BLaER1 treated with 17β-estradiol and CSF1 and Interleukin-3, amounts not matched to agents 10 nM and 100 nM (cell line): ENCODE results near the gene ERCC1.

Source experiments
- H3K27ac ChIP-seq, 11 experiments: shearing (Covaris generic); formaldehyde crosslinking; 2 replicates each; pipeline ENCODE4 v1.8.1; 2022
- H3K27me3 ChIP-seq, 11 experiments: shearing (Covaris generic); formaldehyde crosslinking; 2 replicates each; pipeline ENCODE4 v1.8.1; 2022
- H3K36me3 ChIP-seq, 11 experiments: shearing (Covaris generic); formaldehyde crosslinking; 2 replicates each; pipeline ENCODE4 v1.8.1; 2022
- H3K4me1 ChIP-seq, 10 experiments: shearing (Covaris generic); formaldehyde crosslinking; 2 replicates each; pipeline ENCODE4 v1.8.1; 2022
- H3K4me2 ChIP-seq, 11 experiments: shearing (Covaris generic); formaldehyde crosslinking; 2 replicates each; pipeline ENCODE4 v1.8.1; 2022
- H3K4me3 ChIP-seq, 10 experiments: shearing (Covaris generic); formaldehyde crosslinking; 2 replicates each; pipeline ENCODE4 v1.8.1; 2022
- H3K9ac ChIP-seq, 11 experiments: shearing (Covaris generic); formaldehyde crosslinking; 2 replicates each; pipeline ENCODE4 v1.8.1; 2022
- H3K9me3 ChIP-seq, 11 experiments: shearing (Covaris generic); formaldehyde crosslinking; replicated peaks in 1 of 11; 2 replicates each; pipeline ENCODE4 v1.8.1; 2022
- H4K20me1 ChIP-seq, 11 experiments: shearing (Covaris generic); formaldehyde crosslinking; 2 replicates each; pipeline ENCODE4 v1.8.1; 2022
- Cebpa-rat ChIP-seq, 11 experiments: shearing (Covaris generic); IDR thresholded peaks; 2 replicates each; pipeline ENCODE4 v1.8.1; 2022

ERCC1 gene

DNA sequence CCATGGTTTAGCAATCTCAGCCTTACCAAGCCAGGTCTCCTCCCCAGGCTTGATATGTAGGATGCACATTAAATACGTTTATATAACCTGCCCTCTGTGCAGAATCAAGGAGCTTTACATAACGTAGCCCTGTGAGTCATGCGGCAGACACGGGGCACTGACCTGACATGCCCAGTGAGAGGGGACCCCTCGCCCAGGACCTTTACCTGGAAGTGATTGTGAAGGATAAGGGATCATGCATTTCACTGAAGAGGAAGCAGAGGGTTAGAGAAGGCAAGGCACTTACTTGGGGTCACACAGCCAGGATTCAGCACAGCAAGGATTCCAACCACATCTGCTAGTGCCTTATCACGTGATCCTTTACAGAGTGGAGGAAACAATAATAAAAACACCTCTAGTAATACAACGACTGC is 25.2 kb upstream of the ERCC1 start:
- no peaks in the 10 kb centered on the region for H4K20me1 ChIP-seq
- no peaks in the 10 kb centered on the region for H3K36me3 ChIP-seq
- H3K4me1 ChIP-seq, result peaks cover 30 to 82% (median 66%) of the 10 kb centered on the region in 10 experiments
- TF ChIP-seq Cebpa-rat (IDR thresholded peaks at IDR 0.05), result no peak
- no peaks in the 10 kb centered on the region for H3K9me3 ChIP-seq
- no peaks in the 10 kb centered on the region for H3K27me3 ChIP-seq
- peak overlapping the region; percentile 81 to 99 (median 96); a peak in 21 of 22 replicates for H3K4me2 ChIP-seq
- no peak overlapping the region for H3K4me3 ChIP-seq
- H3K27ac ChIP-seq, result peak overlapping the region in 3 of 11 experiments; percentile 79 to 97 (median 81); a peak in 1 of 22 replicates
- peak overlapping the region in 1 of 11 experiments; percentile 78; a peak in 1 of 22 replicates for H3K9ac ChIP-seq

DNA sequence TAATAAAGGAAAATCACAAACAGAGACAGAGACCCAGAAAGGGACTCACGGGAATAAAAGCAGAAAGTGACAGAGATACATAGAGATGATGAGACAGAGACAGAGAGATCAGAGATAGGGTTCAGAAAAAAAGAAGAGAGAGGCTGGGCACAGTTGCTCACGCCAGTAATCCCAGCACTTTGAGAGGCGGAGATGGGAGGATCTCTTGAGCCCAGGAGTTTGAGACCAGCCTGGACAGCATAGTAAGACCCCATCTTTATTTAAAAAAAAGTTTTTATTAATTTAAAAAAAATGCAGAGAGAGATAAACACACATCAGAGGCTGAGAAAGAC is 24.7 kb upstream of the ERCC1 start:
- Histone ChIP-seq H3K27ac (no peak overlapping the region), H3K27me3 (no peaks in the 10 kb centered on the region), H3K9me3 (no peaks in the 10 kb centered on the region), H3K4me2 (peak overlapping the region in 3 of 11 experiments; percentile 90 to 99 (median 97); a peak in 2 of 22 replicates), H3K9ac (peak overlapping the region in 1 of 11 experiments; percentile 27; a peak in 1 of 22 replicates), H3K4me1 (peaks cover 32 to 81% (median 62%) of the 10 kb centered on the region in 10 experiments), H3K36me3 (no peaks in the 10 kb centered on the region), H3K4me3 (no peak overlapping the region), H4K20me1 (no peaks in the 10 kb centered on the region)
- TF ChIP-seq Cebpa-rat (IDR thresholded peaks at IDR 0.05), result no peak

DNA sequence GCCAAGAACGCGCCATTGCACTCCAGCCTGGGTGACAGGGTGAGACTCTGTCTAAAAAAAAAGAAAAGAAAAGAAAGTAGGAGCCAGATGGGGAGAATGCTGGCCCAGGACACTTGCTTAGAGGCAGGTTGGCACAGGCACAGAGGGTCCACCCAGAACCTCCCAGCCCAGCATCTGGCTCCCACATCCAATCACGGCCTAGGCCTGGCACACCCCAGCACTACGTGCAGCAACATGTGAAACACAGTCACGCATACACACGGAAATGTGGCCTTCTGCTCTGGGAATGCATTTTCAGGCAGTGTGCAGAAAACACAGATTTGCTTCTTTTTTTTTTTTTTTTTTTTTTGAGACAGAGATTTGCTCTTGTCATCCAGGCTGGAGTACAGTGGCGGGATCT is 23.2 kb upstream of the ERCC1 start:
- H4K20me1 ChIP-seq, result no peaks in the 10 kb centered on the region
- peaks cover 43 to 82% (median 66%) of the 10 kb centered on the region in 10 experiments for H3K4me1 ChIP-seq
- H3K36me3 ChIP-seq, result no peaks in the 10 kb centered on the region
- no peak for TF ChIP-seq Cebpa-rat (IDR thresholded peaks at IDR 0.05)
- no peak overlapping the region for H3K9ac ChIP-seq
- no peak overlapping the region for H3K4me2 ChIP-seq
- H3K27ac ChIP-seq, result no peak overlapping the region
- no peaks in the 10 kb centered on the region for H3K27me3 ChIP-seq
- H3K9me3 ChIP-seq, result no peaks in the 10 kb centered on the region
- H3K4me3 ChIP-seq, result no peak overlapping the region

DNA sequence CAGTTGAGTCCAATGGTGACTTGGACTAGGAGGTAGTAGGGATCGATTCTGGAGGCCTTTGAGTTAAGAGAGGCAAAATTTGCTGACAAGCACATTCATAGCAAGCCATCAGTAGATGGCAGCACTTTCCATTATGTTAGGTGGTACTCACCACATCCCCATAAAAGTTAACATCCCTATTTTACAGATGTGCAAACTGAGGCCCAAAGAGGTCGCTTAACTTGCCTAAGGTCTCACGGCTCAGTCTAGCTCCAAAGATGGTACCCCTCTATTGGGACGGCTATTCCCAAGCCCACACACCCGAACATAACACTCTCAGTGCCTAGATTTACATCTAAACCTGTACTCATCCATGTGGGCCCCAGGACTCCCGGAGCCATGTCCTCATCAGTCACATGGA is 22.6 kb upstream of the ERCC1 start:
- Histone ChIP-seq H3K4me1 (peaks cover 37 to 82% (median 66%) of the 10 kb centered on the region in 10 experiments), H3K9ac (no peak overlapping the region), H3K36me3 (no peaks in the 10 kb centered on the region), H3K4me2 (peak overlapping the region in 2 of 11 experiments; percentile 90 to 97; a peak in 1 of 22 replicates), H3K27ac (0 out of 22 replicates have a peak overlapping the region, but pooled peaks of 1 of the 11 experiments have one; percentile 92), H3K27me3 (no peaks in the 10 kb centered on the region), H3K9me3 (no peaks in the 10 kb centered on the region), H3K4me3 (no peak overlapping the region), H4K20me1 (no peaks in the 10 kb centered on the region)
- TF ChIP-seq Cebpa-rat (IDR thresholded peaks at IDR 0.05), result no peak

DNA sequence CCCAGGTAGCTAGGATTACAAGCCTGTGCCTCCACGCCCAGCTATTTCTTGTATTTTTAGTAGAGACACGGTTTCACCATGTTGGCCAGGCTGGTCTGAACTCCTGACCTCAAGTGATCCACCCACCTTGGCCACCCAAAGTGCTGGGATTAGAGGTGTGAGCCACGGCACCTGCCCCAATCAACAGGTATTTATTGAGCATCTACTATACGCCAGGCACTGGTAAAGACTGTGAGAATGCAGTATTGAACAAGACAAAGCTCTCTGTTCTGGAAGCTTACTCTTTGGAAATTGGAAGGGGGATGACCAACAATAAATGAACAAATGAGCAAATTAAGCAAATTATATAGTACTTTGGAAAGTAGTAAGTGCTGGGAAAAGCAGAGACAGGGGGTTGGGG is 21.4 kb upstream of the ERCC1 start:
- Histone ChIP-seq H3K9me3 (no peaks in the 10 kb centered on the region), H3K4me2 (peak overlapping the region; percentile 82 to 97 (median 90)), H3K36me3 (no peaks in the 10 kb centered on the region), H4K20me1 (no peaks in the 10 kb centered on the region), H3K27ac (peak overlapping the region in 8 of 11 experiments; percentile 90 to 94 (median 93); a peak in 16 of 22 replicates), H3K4me3 (peak overlapping the region in 3 of 10 experiments; percentile 51 to 62 (median 56); a peak in 3 of 20 replicates), H3K27me3 (no peaks in the 10 kb centered on the region), H3K9ac (peak overlapping the region in 8 of 11 experiments; percentile 81 to 88 (median 84); a peak in 12 of 22 replicates), H3K4me1 (peaks cover 44 to 87% (median 70%) of the 10 kb centered on the region in 10 experiments)
- no peak for TF ChIP-seq Cebpa-rat (IDR thresholded peaks at IDR 0.05)

DNA sequence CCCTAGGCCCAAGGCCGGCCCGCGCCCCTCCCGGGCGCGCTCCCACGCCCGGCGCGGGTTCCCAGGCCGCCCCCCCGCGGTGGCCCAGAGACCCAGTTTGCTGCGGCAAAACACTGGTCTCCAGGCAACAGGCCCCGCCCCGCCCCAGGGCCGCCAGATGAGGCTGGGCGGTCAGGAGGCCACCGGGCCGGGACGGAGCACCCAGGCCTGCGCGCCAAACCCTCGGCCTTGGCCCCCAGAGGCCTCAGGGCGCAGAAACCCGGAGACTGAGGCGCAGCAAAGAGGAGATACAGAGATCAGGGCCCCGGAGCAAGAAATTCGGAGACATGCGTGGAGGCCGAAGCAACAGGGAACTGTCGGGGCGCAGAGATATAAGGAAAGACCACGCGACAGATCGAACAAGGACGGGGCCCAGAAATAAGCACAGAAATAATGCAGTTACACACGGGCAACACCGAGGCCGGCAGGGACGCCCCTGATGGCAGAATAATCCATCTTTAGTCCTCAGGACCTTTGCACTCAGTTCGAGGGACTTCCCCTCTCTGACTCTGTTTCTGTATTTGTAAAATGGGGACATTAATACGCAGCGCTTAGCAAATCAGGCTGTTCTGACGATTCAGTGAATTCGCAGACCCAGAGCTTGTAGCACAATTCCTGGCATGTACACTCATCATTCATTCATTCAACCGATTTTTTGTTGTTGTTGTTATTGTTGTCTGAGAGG is 20.8 kb upstream of the ERCC1 start:
- Histone ChIP-seq H3K9ac (peak overlapping the region; percentile 72 to 88 (median 83); a peak in 21 of 22 replicates), H3K4me2 (peak overlapping the region; percentile 82 to 97 (median 90)), H3K9me3 (no peaks in the 10 kb centered on the region), H3K27ac (peak overlapping the region; percentile 63 to 94 (median 92)), H3K4me1 (peaks cover 39 to 84% (median 66%) of the 10 kb centered on the region in 10 experiments), H4K20me1 (no peaks in the 10 kb centered on the region), H3K4me3 (peak overlapping the region; percentile 33 to 67 (median 54); a peak in 17 of 20 replicates), H3K36me3 (no peaks in the 10 kb centered on the region), H3K27me3 (no peaks in the 10 kb centered on the region)
- TF ChIP-seq Cebpa-rat (IDR thresholded peaks at IDR 0.05), result no peak

DNA sequence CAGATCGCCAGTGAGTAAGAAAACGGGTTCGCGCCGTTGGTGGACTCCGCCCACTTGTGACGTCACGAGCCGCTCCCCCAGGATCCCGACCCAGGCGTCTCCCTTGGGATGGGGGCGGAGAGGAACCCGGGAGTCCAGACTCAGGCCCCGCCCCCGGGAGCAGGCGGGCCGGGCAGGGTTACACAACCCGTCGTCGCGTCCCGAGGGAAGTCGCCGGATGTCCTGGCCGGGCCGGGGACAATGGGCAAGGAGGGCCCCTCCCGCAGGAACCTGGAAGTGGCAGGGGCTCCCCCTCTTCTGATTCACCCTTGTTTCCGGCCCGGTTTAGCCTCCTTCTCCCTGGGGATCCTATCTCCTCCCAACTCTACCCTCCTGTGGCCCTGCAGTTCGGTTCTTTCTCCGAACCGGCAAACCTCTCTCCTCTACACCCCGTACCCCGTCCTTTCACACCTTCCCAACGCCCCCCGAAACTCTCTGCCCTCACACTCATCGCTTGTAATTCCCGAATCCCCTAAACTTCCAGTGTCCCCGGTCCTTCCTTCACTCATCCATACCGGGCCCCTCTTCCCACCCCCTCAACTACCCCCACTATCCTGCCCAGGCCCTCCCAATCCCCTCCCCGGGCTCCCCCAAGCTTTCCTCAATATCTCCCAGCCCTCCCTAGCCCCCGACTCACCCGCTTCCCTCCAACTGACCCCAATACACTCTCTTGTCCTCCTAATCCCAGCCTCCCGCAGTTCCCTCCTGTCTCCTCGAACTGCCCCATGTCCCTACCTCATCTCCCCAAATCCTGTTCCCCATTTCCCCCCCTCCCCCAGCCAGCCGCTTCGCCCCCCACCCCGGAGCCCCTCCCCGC is 20.0 kb upstream of the ERCC1 start:
- peak in 9 of 11 experiments; percentile 71 to 97 (median 92); a peak in 18 of 22 replicates for TF ChIP-seq Cebpa-rat (IDR thresholded peaks at IDR 0.05)
- peak overlapping the region; percentile 68 to 94 (median 92) for H3K27ac ChIP-seq

DNA sequence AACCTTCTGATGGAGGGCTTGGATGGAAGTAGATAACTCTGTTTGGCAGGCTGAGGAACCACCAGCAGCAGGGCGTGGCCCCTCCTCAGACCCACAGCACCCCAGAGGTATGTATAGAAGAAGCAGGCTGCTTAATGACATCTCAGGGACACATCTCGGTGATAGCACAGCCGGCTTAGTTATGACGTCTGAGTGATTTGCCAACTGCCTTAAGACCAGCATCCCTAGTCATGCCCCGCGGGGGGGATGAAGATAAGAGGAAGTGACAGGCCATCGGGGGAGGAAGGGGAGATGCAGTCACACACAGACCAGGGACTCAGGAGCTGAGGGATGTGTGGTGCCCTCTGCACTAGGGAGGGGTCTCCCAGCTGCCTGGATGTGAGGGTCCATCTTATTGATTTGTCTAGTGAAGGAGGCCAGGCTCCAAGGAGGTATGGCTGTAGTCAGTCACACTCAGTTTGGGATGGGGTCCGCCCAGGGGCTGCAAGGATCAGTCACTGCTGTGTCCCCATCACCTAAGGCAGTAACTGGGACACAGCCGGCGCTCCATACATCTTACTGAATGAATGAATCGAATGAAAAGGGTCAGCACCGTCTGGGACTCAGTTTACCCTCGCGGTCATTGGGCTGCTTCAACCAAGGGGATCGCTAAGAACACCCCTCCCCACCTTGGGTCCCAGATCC is 19.2 kb upstream of the ERCC1 start:
- no peaks in the 10 kb centered on the region for H3K27me3 ChIP-seq
- H3K4me1 ChIP-seq, result peaks cover 46 to 79% (median 63%) of the 10 kb centered on the region in 10 experiments
- no peaks in the 10 kb centered on the region for H3K36me3 ChIP-seq
- no peak for TF ChIP-seq Cebpa-rat (IDR thresholded peaks at IDR 0.05)
- H3K4me3 ChIP-seq, result peak overlapping the region; percentile 45 to 68 (median 57)
- H3K9ac ChIP-seq, result peak overlapping the region; percentile 72 to 88 (median 83)
- H3K4me2 ChIP-seq, result peak overlapping the region; percentile 76 to 97 (median 91)
- H3K27ac ChIP-seq, result peak overlapping the region; percentile 68 to 94 (median 92); a peak in 21 of 22 replicates
- no peaks in the 10 kb centered on the region for H4K20me1 ChIP-seq
- H3K9me3 ChIP-seq, result no peaks in the 10 kb centered on the region

More for the DNA sequence above, 20.0 kb upstream of the ERCC1 start:
- no peaks in the 10 kb centered on the region for H3K9me3 ChIP-seq
- H3K27me3 ChIP-seq, result no peaks in the 10 kb centered on the region
- H3K4me2 ChIP-seq, result peak overlapping the region; percentile 76 to 97 (median 91)
- no peaks in the 10 kb centered on the region for H4K20me1 ChIP-seq
- H3K4me3 ChIP-seq, result peak overlapping the region; percentile 45 to 68 (median 57)
- H3K36me3 ChIP-seq, result no peaks in the 10 kb centered on the region
- H3K4me1 ChIP-seq, result peaks cover 44 to 83% (median 65%) of the 10 kb centered on the region in 10 experiments
- peak overlapping the region; percentile 72 to 88 (median 83) for H3K9ac ChIP-seq
